HG02642 (cell line): ENCODE data around the gene CFAP45.
"Not testable (repeated sequence)": the region's sequence is repeated elsewhere in the genome, so short reads cannot be mapped to it uniquely, and the experiment has no call there.

Experiments
- ATAC-seq: cut with Tn5 transposase; IDR thresholded peaks from one replicate; pipeline ENCODE4 v1.9.1; 2021; ENCODE audit warnings: mild to moderate bottlenecking; ENCODE audit not compliant: unreplicated experiment, poor library complexity

The CFAP45 gene

GRCh38 chr1:159913451-159914192 lies 13.7 kb upstream of the CFAP45 start:
- no peak for ATAC-seq

- no peak for ATAC-seq
Observed at GRCh38 chr1:159911326-159912070, 11.5 kb upstream of the CFAP45 start.

- ATAC-seq, result no peak
Observed at GRCh38 chr1:159908031-159908940, 8.3 kb upstream of the CFAP45 start.

- ATAC-seq, result no peak
Observed at GRCh38 chr1:159906960-159907359, 7.0 kb upstream of the CFAP45 start.

GRCh38 chr1:159904036-159904435 lies 4.1 kb upstream of the CFAP45 start:
- not testable (repeated sequence) for ATAC-seq

- no peak for ATAC-seq
Observed at GRCh38 chr1:159902541-159902940, 2.6 kb upstream of the CFAP45 start.

GRCh38 chr1:159900755-159901360 lies 893 bp upstream of the CFAP45 start:
- no peak for ATAC-seq

GRCh38 chr1:159899634-159900033 lies 331 bp downstream of the CFAP45 start:
- ATAC-seq, result not testable (repeated sequence)

GRCh38 chr1:159898527-159898926 lies 1.4 kb downstream of the CFAP45 start:
- no peak for ATAC-seq

GRCh38 chr1:159897962-159898361 lies 2.0 kb downstream of the CFAP45 start:
- ATAC-seq, result no peak

GRCh38 chr1:159896546-159896930 lies 3.4 kb downstream of the CFAP45 start:
- ATAC-seq, result no peak

- no peak for ATAC-seq
Observed at GRCh38 chr1:159895836-159896545, 4.0 kb downstream of the CFAP45 start.

- ATAC-seq, result no peak
Observed at GRCh38 chr1:159895286-159895685, 4.7 kb downstream of the CFAP45 start.

GRCh38 chr1:159892944-159893343 lies 7.0 kb downstream of the CFAP45 start:
- ATAC-seq, result no peak

- ATAC-seq, result peak; percentile 62
Observed at GRCh38 chr1:159891275-159892157, 8.4 kb downstream of the CFAP45 start.

- ATAC-seq, result no peak
Observed at GRCh38 chr1:159890390-159890789, 9.6 kb downstream of the CFAP45 start.

GRCh38 chr1:159889821-159890252 lies 10.1 kb downstream of the CFAP45 start:
- ATAC-seq, result peak; percentile 90

GRCh38 chr1:159889202-159889601 lies 10.8 kb downstream of the CFAP45 start:
- no peak for ATAC-seq

GRCh38 chr1:159884296-159884695 lies 15.7 kb downstream of the CFAP45 start:
- no peak for ATAC-seq
